Neural crest cell (in vitro differentiated cells): Measurements from ENCODE around the gene HBG2. TPM values are rescaled to one million over a fixed set of nuclear protein-coding genes. Genes with fewer than 3 reads are reported as not detected.

Experiments
- DNase-seq: peaks from one replicate; pipeline ENCODE4 v3.0.0; 2021; ENCODE audit warnings: low read depth, mixed read lengths, low spot score
- H3K27ac Mint-ChIP-seq: one replicate; pipeline ENCODE4 v1.8.0; 2021; ENCODE audit warnings: mild to moderate bottlenecking, mixed read lengths; ENCODE audit not compliant: unreplicated experiment
- H3K27me3 Mint-ChIP-seq: 2 replicates; pipeline ENCODE4 v1.8.0; 2021; ENCODE audit warnings: low read depth, mild to moderate bottlenecking, mixed read lengths
- H3K36me3 Mint-ChIP-seq: 2 replicates; pipeline ENCODE4 v1.8.0; 2021; ENCODE audit warnings: low read depth, mild to moderate bottlenecking, mixed read lengths
- H3K4me1 Mint-ChIP-seq: 2 replicates; pipeline ENCODE4 v1.8.0; 2021; ENCODE audit warnings: mixed read lengths
- H3K4me3 Mint-ChIP-seq: one replicate; pipeline ENCODE4 v1.8.0; 2021; ENCODE audit warnings: mild to moderate bottlenecking, mixed read lengths
- H3K9me3 Mint-ChIP-seq: 2 replicates; pipeline ENCODE4 v1.8.0; 2021; ENCODE audit warnings: mixed read lengths
- total RNA-seq: library from RNA; stranded (reverse); gene quantifications from 2 replicates; pipeline ENCODE4 v1.2.1, GENCODE V29; 2021
- TF ChIP-seq, protein P1 (sequence below): fragments of 200-600 bp; sonication (generic); conservative IDR thresholded peaks from 2 replicates; pipeline ENCODE4 v1.5.0; 2021; ENCODE audit warnings: antibody characterized with exemption, mild to moderate bottlenecking

Gene HBG2
- total RNA-seq, 1 donor from 2014 or later: not detected

DNA sequence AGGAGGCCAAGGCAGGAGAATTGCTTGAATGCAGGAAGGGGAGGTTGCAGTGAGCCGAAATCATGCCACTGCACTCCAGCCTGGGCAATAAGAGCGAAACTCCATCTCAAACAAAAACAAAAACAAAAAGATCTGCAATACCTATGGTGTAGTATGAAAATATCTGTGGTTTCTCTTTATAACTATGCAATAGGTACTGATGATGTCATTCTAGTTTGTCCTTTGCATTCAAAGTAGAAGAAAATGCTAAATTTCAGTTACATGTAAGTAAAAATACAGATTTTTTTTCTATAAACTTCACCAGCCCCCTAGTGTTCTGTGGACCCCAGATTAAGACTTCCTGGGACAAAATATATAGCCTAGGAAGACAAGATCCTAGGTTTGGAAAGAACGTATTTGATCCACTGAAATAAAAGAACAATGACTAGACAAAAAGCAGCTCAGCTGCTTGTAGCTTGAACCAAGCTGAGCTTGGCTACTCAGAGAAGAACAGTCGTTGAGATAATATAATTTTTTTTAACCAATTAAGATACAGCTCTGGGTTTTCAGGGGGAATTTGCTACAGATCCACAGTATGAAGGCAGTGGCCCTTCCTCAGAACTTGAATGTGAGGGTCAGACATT lies 17.9 kb upstream of the HBG2 start:
- no peak for DNase-seq
- Mint-ChIP-seq H3K27ac (no peak overlapping the region), H3K4me1 (peaks cover 7% of the 10 kb centered on the region), H3K36me3 (no peaks in the 10 kb centered on the region), H3K27me3 (no peaks in the 10 kb centered on the region), H3K9me3 (no peaks in the 10 kb centered on the region), H3K4me3 (no peak overlapping the region)
- TF ChIP-seq, protein P1, sequence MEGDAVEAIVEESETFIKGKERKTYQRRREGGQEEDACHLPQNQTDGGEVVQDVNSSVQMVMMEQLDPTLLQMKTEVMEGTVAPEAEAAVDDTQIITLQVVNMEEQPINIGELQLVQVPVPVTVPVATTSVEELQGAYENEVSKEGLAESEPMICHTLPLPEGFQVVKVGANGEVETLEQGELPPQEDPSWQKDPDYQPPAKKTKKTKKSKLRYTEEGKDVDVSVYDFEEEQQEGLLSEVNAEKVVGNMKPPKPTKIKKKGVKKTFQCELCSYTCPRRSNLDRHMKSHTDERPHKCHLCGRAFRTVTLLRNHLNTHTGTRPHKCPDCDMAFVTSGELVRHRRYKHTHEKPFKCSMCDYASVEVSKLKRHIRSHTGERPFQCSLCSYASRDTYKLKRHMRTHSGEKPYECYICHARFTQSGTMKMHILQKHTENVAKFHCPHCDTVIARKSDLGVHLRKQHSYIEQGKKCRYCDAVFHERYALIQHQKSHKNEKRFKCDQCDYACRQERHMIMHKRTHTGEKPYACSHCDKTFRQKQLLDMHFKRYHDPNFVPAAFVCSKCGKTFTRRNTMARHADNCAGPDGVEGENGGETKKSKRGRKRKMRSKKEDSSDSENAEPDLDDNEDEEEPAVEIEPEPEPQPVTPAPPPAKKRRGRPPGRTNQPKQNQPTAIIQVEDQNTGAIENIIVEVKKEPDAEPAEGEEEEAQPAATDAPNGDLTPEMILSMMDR: no peak

DNA sequence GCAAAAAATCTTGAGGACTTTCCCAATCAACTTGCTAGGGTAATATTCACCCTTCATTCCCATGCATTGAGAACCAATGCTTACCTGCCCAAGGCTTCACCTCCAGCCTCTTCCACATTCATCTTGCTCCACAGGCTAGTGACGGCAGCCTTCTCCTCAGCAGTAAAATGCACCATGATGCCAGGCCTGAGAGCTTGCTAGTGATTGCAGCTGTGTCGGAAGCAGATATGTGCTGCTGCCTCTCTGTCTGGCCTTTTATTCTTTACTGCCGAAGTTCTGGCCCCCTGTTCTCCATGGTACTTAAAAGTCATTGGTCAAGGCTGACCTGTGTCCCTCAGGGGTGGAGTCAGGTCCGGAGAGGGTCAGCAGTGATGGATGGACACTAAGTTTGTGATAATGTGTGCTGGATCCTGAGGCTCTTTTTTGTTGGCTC lies 15.2 kb upstream of the HBG2 start, which contains the start of gene HBE1:
TSS of gene HBE1 (minus strand) at position 231 of the 433 bp plus-strand sequence. CDS start at position 176, 55 bp downstream.
- no peaks in the 10 kb centered on the region for H3K36me3 Mint-ChIP-seq
- no peak within 1 kb of the TSS for H3K27ac Mint-ChIP-seq
- no peak for DNase-seq
- peaks cover under 1% of the 10 kb centered on the region for H3K27me3 Mint-ChIP-seq
- no peaks in the 10 kb centered on the region for H3K9me3 Mint-ChIP-seq
- H3K4me1 Mint-ChIP-seq: peaks cover 6% of the 10 kb centered on the region
- TF ChIP-seq, protein P1: no peak
- H3K4me3 Mint-ChIP-seq: no peak within 1 kb of the TSS

DNA sequence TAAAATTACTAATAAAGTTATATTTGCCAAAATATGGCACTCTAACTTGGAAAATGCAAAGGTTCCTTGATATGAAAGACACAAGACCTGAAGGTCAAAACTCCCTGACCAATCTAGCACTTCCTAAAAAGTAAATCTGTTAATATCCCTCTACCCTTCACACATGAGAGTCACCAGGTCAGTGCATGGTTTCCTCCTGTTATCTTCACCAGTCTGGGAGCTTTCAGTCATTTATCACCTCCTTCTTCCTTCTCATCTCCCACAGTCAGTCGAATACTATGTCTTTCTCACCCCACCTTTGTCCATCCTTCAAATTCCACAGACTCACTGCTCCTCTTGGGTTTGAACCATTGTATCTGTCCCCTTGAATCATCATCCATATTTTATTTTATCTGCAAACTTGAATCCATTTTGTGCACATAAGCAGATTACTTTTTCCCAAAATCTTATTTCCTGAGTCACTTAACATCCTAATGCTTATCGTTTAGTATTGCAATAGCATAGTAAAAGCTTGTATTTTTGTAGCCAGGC lies 12.5 kb upstream of the HBG2 start:
- no peaks in the 10 kb centered on the region for H3K36me3 Mint-ChIP-seq
- H3K4me1 Mint-ChIP-seq: no peaks in the 10 kb centered on the region
- TF ChIP-seq, protein P1: no peak
- no peak overlapping the region for H3K4me3 Mint-ChIP-seq
- DNase-seq: no peak
- peaks cover 2% of the 10 kb centered on the region for H3K27me3 Mint-ChIP-seq
- no peaks in the 10 kb centered on the region for H3K9me3 Mint-ChIP-seq
- H3K27ac Mint-ChIP-seq: no peak overlapping the region

DNA sequence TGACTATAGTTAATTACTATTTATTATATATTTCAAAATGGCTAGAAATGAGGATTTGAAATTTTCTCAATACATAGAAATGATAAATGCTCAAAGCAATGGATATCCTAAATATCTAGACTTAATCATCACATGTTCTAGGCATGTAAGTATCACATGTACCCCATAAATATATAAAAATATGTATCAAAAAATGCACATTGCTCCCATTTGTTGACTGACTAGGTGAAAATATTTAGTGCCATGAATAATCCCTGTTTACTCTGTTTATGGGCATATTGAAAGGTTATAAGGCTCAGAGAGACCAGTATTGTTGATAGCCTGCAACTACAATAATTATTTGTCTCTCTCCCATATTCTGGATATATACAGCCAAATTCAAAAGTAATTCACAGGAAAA lies 12.0 kb upstream of the HBG2 start:
- Mint-ChIP-seq H3K27ac (no peak overlapping the region), H3K4me1 (no peaks in the 10 kb centered on the region), H3K36me3 (no peaks in the 10 kb centered on the region), H3K4me3 (no peak overlapping the region), H3K27me3 (peaks cover 2% of the 10 kb centered on the region), H3K9me3 (no peaks in the 10 kb centered on the region)
- DNase-seq: no peak
- TF ChIP-seq, protein P1: no peak

DNA sequence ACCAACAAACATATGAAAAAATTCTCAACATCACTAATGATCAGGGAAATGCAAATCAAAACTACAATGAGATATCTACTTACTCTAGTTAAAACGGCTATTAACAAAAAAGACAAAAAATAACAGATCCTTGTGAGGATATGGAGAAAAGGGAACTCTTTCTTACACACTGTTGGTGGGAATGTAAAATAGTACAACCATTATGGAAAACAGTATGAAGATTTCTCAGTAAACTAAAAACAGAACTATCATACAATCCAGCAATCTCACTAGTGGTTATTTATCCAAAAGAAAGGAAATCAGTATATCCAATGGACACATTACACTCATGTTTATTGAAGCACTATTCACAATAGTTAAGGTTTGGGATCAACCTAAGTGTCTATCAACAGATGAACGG lies 11.3 kb upstream of the HBG2 start:
- Mint-ChIP-seq H3K4me3 (no peak overlapping the region), H3K4me1 (no peaks in the 10 kb centered on the region), H3K27me3 (peaks cover 2% of the 10 kb centered on the region), H3K27ac (no peak overlapping the region), H3K9me3 (no peaks in the 10 kb centered on the region), H3K36me3 (no peaks in the 10 kb centered on the region)
- no peak for DNase-seq
- TF ChIP-seq, protein P1: no peak
